Measurements from ENCODE around the gene C2CD2.

- no peak for TF ChIP-seq CTCF (conservative IDR thresholded peaks at IDR 0.05 in 1 of 2, IDR thresholded peaks at IDR 0.05 in 1 of 2; ENCODE audit: low read depth in 1 of 2, low read length in 2 of 2)
- TF ChIP-seq EZH2 (IDR thresholded peaks at IDR 0.05; ENCODE audit: low read length, missing control alignments), result no peak
Measured at GRCh38 chr21:41977034-41977950, 23.5 kb upstream of the C2CD2 start.
